Spleen (tissue), 11 donors: ENCODE results near the gene SDK1. TPM values are rescaled to one million over a fixed set of nuclear protein-coding genes. Genes with fewer than 3 reads are reported as not detected.

ENCODE experiments used
- DNase-seq: peaks from one replicate; pipeline ENCODE4 v3.0.0-alpha.2; 2020
- H3K27ac ChIP-seq, 8 donors: fragments of 200-600 bp; sonication (generic) in 7 of 8; 1 replicate in 4 of 8; 2 replicates in 4 of 8; pipeline versions ENCODE4 v1.5.0 to v1.8.0; 2016 to 2021; ENCODE audit warnings: inconsistent platforms in 4 of 8, mild to moderate bottlenecking in 4 of 8, moderate library complexity in 1 of 8
- H3K27me3 ChIP-seq, 7 donors: fragments of 200-600 bp; sonication (generic) in 6 of 7; replicated peaks in 1 of 7; 1 replicate in 4 of 7; 2 replicates in 3 of 7; pipeline versions ENCODE4 v1.5.0 to v1.8.0; 2016 to 2021; ENCODE audit warnings: inconsistent platforms in 3 of 7, mild to moderate bottlenecking in 1 of 7
- H3K36me3 ChIP-seq, 6 donors: fragments of 200-600 bp; sonication (generic) in 5 of 6; 1 replicate in 4 of 6; 2 replicates in 2 of 6; pipeline versions ENCODE4 v1.5.0 to v1.8.0; 2016 to 2021; ENCODE audit warnings: inconsistent platforms in 2 of 6
- H3K4me1 ChIP-seq, 6 donors: fragments of 200-600 bp; sonication (generic) in 5 of 6; 1 replicate in 3 of 6; 2 replicates in 3 of 6; pipeline versions ENCODE4 v1.5.0 to v1.8.0; 2016 to 2021; ENCODE audit warnings: inconsistent platforms in 3 of 6
- H3K4me3 ChIP-seq, 8 donors: fragments of 200-600 bp; sonication (generic) in 7 of 8; 1 replicate in 4 of 8; 2 replicates in 4 of 8; pipeline versions ENCODE4 v1.5.0 to v1.8.0; 2016 to 2021; ENCODE audit warnings: inconsistent platforms in 4 of 8, mild to moderate bottlenecking in 4 of 8, moderate library complexity in 2 of 8
- H3K9me3 ChIP-seq, 8 donors: fragments of 200-600 bp; sonication (generic) in 7 of 8; 1 replicate in 4 of 8; 2 replicates in 4 of 8; pipeline versions ENCODE4 v1.5.0 to v1.8.0; 2016 to 2021; ENCODE audit warnings: inconsistent platforms in 4 of 8
- POLR2A ChIP-seq, 3 donors: fragments of 450-650 bp; IDR thresholded peaks; one replicate each; pipeline ENCODE4 v1.5.1; 2017; ENCODE audit warnings: antibody characterized with exemption in 3 of 3, mild to moderate bottlenecking in 1 of 3
- POLR2AphosphoS5 ChIP-seq, 3 donors: sonication (generic); formaldehyde crosslinking; IDR thresholded peaks; one replicate each; pipeline ENCODE4 v1.5.1; 2017; ENCODE audit warnings: antibody characterized with exemption in 3 of 3
- WGBS, 5 donors: extraction: QIAGEN DNeasy Blood & Tissue Kit in 3 of 5; methylation state at CpG; one replicate each; pipeline versions ENCODE4 v1.1.5 to v1.1.7; 2013 to 2018; 5-methylcytosine and 5-hydroxymethylcytosine counted together
- intact Hi-C: fragments of 100-400 bp; cut with DNase I; formaldehyde crosslinking; loops from one replicate; pipeline ENCODE4 v1.15.0; 2023; ENCODE audit warnings: low total_unique reads
- polyA plus RNA-seq, 3 donors: library from polyadenylated mRNA; stranded (reverse); fragments of 200-250 nt; gene quantifications; one replicate each; pipeline ENCODE4 v1.2.1, GENCODE V29; 2013
- total RNA-seq, 7 donors: library from RNA; depleted of rRNA in 3 of 7; stranded (reverse); fragments of >200 nt in 3 of 7; fragmentation: NEBNext Ultra II Directional in 4 of 7; extraction: Animal tissue kit (Norgen Biotek cat#: 25700) in 4 of 7; gene quantifications; one replicate each; pipeline versions ENCODE4 v1.1.0 to v1.2.1, GENCODE V29; 2016 to 2021
- TF ChIP-seq, protein P1 (sequence below), 11 experiments: fragments of 200-600 bp in 7 of 11; fragments of 450-650 bp in 4 of 11; sonication (generic) in 4 of 11; IDR thresholded peaks in 8 of 11; conservative IDR thresholded peaks in 3 of 11; 1 replicate in 7 of 11; 2 replicates in 4 of 11; pipeline versions ENCODE4 v1.4.0 to v1.8.0; 2016 to 2021; ENCODE audit warnings: antibody characterized with exemption in 11 of 11, inconsistent platforms in 4 of 11, mild to moderate bottlenecking in 1 of 11
- donor health status: healthy with polysubstance abuse.
- donor health status: DM: no; HTN: no; CAD: no; lungs with moderate emphysema.
- donor health status: DM: no; HTN: no; CAD: no.
- donor health status: Bipolar disorder and iron deficiency.
- donor health status: healthy.
- donor health status: DM: no; HTN: no; CAD: no.
- donor health status: DM: yes; HTN: yes; CAD: no.

The SDK1 gene
- total and polyA plus RNA-seq, 10 donors: 3.2 to 54.1 (median 35.1) TPM

DNA sequence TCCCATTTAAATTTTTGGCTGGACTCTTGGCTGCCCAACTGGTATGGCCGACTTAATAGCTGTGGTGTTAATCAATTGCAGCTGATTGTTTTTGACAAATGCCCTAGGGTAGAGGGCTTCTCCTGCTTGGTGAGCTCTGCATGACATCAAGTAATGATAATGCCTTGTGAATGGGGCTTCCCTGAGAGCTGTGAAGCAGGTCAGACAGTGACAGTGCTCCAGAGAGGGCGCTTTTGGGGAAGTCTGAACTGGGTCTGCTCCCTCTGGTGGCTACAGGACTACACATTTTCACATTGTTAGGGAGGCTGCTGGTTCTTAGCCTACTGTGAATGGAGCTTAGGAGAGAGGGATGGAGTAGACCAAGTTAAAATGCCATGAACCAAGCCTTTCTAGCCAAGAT is 98.8 kb downstream of the SDK1 start:
- 38 to 78% (median 64%) methylated on average over 1 to 2 of the region's 2 CpGs for WGBS, 5 donors
- Histone ChIP-seq H3K27me3 (no peaks in the 10 kb centered on the region), H3K4me1 (peaks cover 0 to 11% (median 5%) of the 10 kb centered on the region in 6 donors), H3K4me3 (no peak overlapping the region), H3K27ac (no peak overlapping the region), H3K9me3 (peaks cover 4 to 38% (median 25%) of the 10 kb centered on the region in 8 donors), H3K36me3 (no peaks in the 10 kb centered on the region)
- no peak for DNase-seq
- intact Hi-C loops: no loop called here
- TF ChIP-seq, protein P1, sequence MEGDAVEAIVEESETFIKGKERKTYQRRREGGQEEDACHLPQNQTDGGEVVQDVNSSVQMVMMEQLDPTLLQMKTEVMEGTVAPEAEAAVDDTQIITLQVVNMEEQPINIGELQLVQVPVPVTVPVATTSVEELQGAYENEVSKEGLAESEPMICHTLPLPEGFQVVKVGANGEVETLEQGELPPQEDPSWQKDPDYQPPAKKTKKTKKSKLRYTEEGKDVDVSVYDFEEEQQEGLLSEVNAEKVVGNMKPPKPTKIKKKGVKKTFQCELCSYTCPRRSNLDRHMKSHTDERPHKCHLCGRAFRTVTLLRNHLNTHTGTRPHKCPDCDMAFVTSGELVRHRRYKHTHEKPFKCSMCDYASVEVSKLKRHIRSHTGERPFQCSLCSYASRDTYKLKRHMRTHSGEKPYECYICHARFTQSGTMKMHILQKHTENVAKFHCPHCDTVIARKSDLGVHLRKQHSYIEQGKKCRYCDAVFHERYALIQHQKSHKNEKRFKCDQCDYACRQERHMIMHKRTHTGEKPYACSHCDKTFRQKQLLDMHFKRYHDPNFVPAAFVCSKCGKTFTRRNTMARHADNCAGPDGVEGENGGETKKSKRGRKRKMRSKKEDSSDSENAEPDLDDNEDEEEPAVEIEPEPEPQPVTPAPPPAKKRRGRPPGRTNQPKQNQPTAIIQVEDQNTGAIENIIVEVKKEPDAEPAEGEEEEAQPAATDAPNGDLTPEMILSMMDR (IDR thresholded peaks at IDR 0.05 in 8 of 11, conservative IDR thresholded peaks at IDR 0.05 in 3 of 11): no peak
- TF ChIP-seq POLR2A (IDR thresholded peaks at IDR 0.05) (no peak), POLR2AphosphoS5 (IDR thresholded peaks at IDR 0.05) (no peak)

DNA sequence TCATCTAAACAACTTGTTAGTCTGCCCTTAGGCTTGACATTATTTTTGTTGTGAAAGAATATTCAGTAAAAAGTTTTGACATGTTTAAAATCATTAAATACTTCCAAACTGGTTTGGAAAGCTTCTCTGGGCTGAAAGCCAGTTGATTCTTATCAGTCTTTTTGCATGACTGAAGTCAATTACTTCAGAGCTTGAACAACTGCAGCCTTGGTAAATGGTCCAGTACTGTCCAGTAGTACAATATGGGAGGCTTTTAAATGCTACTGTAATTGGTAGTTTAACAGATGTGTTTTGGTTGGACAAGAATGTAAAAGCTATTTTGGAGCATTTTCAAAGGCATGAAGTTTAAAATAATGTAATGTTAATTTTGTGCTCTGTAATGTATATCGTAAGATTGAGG is 103.4 kb downstream of the SDK1 start:
- no peak for DNase-seq
- TF ChIP-seq, protein P1 (IDR thresholded peaks at IDR 0.05 in 8 of 11, conservative IDR thresholded peaks at IDR 0.05 in 3 of 11): no peak
- peaks cover 0 to 15% (median 6%) of the 10 kb centered on the region in 6 donors for H3K4me1 ChIP-seq
- no peak overlapping the region for H3K4me3 ChIP-seq
- no peaks in the 10 kb centered on the region for H3K36me3 ChIP-seq
- H3K9me3 ChIP-seq: no peaks in the 10 kb centered on the region
- WGBS, 5 donors: 40 to 80% (median 74%) methylated on average over 1 of the region's 1 CpG
- H3K27me3 ChIP-seq: no peaks in the 10 kb centered on the region
- no peak overlapping the region for H3K27ac ChIP-seq
- intact Hi-C loops: no loop called here

DNA sequence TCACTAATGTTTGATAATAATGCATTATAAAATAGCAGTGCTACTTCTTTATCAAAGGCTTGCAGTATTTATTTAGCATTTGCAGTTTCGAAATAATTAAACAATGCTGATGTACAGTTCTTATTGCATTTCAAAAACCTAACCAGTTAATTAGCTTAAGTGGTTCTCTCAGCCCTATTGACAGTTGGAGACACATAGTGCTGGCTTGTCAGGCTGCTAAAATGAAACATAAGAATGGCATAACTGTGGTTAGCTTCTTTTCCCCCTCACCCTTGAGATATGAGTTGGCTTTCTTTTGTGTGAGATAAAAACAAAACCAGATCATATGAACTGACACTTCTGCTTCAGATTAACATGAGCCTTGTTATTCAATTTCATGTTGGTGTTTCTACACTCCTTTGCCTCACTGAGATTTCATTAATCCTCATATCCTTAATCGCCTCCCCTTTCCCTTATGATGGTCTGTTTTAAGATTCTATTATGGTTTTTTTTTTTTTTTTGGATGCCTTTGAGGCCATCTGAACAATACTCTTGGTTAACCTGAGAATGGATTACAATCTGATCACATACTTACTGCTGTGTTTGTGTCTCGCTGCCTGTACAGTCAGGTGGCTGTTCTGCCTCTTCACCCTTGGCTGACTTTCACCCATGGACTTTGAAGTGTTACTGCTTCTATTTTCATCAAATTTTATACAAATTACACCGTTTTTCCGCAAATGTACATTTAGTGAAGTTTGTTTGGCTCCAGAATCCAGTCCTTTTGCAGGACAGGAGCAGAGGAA is 108.0 kb downstream of the SDK1 start:
- TF ChIP-seq, protein P1 (IDR thresholded peaks at IDR 0.05 in 8 of 11, conservative IDR thresholded peaks at IDR 0.05 in 3 of 11): no peak
- no peak for TF ChIP-seq POLR2A (IDR thresholded peaks at IDR 0.05)
- no peak for TF ChIP-seq POLR2AphosphoS5 (IDR thresholded peaks at IDR 0.05)
- intact Hi-C loops: no loop called here
- no peaks in the 10 kb centered on the region for H3K27me3 ChIP-seq
- H3K36me3 ChIP-seq: no peaks in the 10 kb centered on the region
- 68 to 81% (median 78%) methylated on average over 5 of the region's 5 CpGs for WGBS, 5 donors
- no peaks in the 10 kb centered on the region for H3K9me3 ChIP-seq
- no peak overlapping the region for H3K27ac ChIP-seq
- DNase-seq: no peak
- peaks cover 0 to 13% (median 4%) of the 10 kb centered on the region in 6 donors for H3K4me1 ChIP-seq
- no peak overlapping the region for H3K4me3 ChIP-seq

DNA sequence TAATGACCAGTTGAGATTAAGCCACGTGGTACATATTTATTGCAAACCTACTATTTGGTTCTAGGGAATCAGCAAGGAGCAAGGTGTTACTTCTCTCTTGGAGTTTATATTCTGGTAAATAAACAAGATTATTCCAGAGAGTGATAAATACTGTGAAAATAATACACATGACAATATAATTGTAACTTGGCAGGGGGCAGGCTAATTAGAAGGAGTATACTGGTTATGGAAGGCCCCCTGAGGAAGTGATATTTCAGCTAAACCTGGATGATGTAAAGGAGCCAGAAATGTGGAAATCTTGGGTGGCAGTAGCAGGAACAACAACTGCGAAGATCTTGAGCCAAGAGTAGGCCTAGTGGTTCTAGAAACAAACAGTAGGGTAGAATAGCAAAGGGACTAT is 111.8 kb downstream of the SDK1 start:
- no peaks in the 10 kb centered on the region for H3K9me3 ChIP-seq
- H3K27me3 ChIP-seq: no peaks in the 10 kb centered on the region
- intact Hi-C loops: no loop called here
- no peak overlapping the region for H3K27ac ChIP-seq
- DNase-seq: no peak
- no peaks in the 10 kb centered on the region for H3K4me1 ChIP-seq
- no peak overlapping the region for H3K4me3 ChIP-seq
- no peak for TF ChIP-seq POLR2A (IDR thresholded peaks at IDR 0.05)
- TF ChIP-seq POLR2AphosphoS5 (IDR thresholded peaks at IDR 0.05): no peak
- TF ChIP-seq, protein P1 (IDR thresholded peaks at IDR 0.05 in 8 of 11, conservative IDR thresholded peaks at IDR 0.05 in 3 of 11): no peak
- H3K36me3 ChIP-seq: no peaks in the 10 kb centered on the region
- WGBS, 5 donors: 74 to 88% (median 78%) methylated on average over 2 of the region's 2 CpGs
